HCT116 (cell line): Measurements from ENCODE around the gene HLA-E.
A peak's percentile ranks its signal among the peaks of the same experiment; 100 is the strongest.

Experiments
- EGR1 ChIP-seq: IDR thresholded peaks from 2 replicates; pipeline ENCODE4 v1.6.1; 2012; ENCODE audit warnings: low read depth
- POLR2AphosphoS5 ChIP-seq: IDR thresholded peaks from 2 replicates; pipeline ENCODE4 v1.6.1; 2011; ENCODE audit warnings: mild to moderate bottlenecking, low read depth, low read length, moderate library complexity
- TF ChIP-seq, protein P1 (sequence below): IDR thresholded peaks from 2 replicates; pipeline ENCODE4 v1.6.1; 2011; ENCODE audit warnings: mild to moderate bottlenecking, low read length, moderate library complexity; ENCODE audit not compliant: insufficient replicate concordance; ENCODE audit errors: extremely low read depth

DNA sequence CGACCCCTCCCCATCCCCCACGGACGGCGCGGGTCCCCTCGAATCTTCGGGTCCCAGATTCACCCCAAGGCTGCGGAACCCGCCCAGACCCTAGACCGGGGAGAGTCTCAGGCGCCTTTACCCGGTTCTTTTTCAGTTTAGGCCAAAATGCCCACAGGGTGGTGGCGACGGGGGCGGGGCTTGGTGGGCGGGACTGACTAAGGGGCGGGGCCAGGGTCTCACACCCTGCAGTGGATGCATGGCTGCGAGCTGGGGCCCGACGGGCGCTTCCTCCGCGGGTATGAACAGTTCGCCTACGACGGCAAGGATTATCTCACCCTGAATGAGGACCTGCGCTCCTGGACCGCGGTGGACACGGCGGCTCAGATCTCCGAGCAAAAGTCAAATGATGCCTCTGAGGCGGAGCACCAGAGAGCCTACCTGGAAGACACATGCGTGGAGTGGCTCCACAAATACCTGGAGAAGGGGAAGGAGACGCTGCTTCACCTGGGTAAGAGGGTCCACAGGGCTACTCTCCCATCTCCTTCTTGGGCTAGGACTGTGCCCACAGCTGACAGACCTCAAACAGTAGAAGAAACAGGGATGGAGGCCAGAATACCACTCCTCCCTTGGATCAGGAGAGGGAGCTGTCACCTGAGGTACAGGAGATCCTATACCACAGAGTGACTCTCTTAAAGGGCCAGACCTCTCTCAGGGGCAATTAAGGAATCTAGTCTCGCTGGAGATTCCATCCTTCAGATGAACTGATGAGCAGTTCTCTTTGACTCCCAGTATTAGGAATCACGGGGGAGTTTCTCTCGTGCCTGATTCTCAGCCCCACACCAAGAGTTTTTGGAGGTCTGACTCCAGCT is 942 bp downstream of the HLA-E start:
- TF ChIP-seq, protein P1, sequence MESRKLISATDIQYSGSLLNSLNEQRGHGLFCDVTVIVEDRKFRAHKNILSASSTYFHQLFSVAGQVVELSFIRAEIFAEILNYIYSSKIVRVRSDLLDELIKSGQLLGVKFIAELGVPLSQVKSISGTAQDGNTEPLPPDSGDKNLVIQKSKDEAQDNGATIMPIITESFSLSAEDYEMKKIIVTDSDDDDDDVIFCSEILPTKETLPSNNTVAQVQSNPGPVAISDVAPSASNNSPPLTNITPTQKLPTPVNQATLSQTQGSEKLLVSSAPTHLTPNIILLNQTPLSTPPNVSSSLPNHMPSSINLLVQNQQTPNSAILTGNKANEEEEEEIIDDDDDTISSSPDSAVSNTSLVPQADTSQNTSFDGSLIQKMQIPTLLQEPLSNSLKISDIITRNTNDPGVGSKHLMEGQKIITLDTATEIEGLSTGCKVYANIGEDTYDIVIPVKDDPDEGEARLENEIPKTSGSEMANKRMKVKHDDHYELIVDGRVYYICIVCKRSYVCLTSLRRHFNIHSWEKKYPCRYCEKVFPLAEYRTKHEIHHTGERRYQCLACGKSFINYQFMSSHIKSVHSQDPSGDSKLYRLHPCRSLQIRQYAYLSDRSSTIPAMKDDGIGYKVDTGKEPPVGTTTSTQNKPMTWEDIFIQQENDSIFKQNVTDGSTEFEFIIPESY, result no peak
- TF ChIP-seq POLR2AphosphoS5 (peak; percentile 38; the same call in 1 of the 2 replicates), EGR1 (no peak)
